D721Med (cell line): ENCODE data around the gene DPH3.

Source experiments
- DNase-seq: peaks from one replicate; pipeline ENCODE4 v3.0.0; 2011; ENCODE audit warnings: low spot score; ENCODE audit not compliant: insufficient read length
- FAIRE-seq: peaks from 2 replicates; lab custom pipeline; 2011; peaks lifted over from hg19 to GRCh38; lab: Jason Lieb, UNC
- TF ChIP-seq, protein P1 (sequence below): IDR thresholded peaks from 2 replicates; pipeline ENCODE4 v1.5.1; 2012; ENCODE audit warnings: mild to moderate bottlenecking, control low read depth; ENCODE audit not compliant: insufficient read depth; ENCODE audit errors: missing control alignments

The DPH3 gene

DNA sequence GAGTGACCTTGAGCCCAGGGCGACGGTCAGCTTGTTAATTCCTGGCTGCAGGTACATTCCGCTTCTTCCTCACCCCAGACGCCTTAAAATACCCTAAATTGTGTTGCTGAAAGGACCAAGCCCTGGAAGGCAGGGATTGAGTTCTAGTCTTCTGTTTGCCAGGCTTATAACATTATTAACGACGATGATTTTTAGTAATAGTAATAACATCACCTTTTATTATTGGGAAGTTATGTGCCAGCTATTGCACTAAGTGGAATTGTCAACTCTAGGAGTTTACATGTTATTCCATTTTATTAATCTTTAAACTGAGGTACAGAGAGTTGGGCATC lies 678 bp upstream of the DPH3 start:
- no peak for FAIRE-seq
- no peak for DNase-seq
- TF ChIP-seq, protein P1, sequence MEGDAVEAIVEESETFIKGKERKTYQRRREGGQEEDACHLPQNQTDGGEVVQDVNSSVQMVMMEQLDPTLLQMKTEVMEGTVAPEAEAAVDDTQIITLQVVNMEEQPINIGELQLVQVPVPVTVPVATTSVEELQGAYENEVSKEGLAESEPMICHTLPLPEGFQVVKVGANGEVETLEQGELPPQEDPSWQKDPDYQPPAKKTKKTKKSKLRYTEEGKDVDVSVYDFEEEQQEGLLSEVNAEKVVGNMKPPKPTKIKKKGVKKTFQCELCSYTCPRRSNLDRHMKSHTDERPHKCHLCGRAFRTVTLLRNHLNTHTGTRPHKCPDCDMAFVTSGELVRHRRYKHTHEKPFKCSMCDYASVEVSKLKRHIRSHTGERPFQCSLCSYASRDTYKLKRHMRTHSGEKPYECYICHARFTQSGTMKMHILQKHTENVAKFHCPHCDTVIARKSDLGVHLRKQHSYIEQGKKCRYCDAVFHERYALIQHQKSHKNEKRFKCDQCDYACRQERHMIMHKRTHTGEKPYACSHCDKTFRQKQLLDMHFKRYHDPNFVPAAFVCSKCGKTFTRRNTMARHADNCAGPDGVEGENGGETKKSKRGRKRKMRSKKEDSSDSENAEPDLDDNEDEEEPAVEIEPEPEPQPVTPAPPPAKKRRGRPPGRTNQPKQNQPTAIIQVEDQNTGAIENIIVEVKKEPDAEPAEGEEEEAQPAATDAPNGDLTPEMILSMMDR = no peak

DNA sequence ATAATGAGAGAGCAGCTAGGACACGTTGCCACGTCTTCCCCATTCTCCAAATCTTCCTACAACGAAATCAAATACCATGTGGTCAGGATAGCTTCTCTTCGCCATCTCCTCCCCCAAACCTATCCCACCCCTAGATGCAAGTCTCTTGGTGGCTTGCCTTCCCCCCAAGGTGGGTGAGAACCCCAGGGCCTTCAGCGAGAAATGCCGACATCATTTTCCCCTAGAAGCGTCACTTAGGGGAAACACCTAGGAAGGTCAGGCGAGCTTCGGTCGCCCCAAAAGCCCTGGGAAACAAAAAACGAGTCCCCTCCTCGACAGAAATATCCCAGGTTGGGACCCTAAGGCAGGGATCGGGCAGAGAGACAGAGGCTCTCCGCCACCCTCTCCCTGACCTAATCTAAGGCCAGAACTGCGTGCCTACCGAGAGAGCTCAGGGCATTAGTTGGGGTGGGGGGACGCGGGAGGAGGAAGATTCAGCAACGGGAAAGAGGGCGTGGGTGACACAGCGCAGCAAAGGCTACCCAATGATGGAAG lies 502 bp downstream of the DPH3 start:
- TF ChIP-seq, protein P1 = no peak
- FAIRE-seq (no peak), DNase-seq (no peak)

DNA sequence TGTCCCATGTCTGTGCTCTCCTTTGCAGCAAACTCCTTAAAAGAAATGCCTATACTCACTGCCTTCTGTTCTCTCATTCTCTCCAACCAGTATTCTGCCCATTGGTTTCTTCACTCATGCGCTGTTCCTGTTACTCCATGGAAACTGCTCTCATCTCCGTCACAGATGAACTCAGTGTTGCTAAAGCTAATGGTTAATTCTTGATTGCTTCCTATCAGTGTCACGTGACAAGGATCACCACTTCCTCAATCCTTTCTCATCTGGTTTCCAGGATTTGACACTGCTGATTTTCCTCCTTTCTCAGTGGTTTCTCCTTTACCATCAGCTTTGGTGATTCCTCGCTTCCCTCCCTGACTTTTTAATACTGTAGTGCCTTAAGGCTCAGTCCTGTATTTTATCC lies 2.6 kb downstream of the DPH3 start:
- no peak for DNase-seq
- TF ChIP-seq, protein P1 = no peak
- no peak for FAIRE-seq

DNA sequence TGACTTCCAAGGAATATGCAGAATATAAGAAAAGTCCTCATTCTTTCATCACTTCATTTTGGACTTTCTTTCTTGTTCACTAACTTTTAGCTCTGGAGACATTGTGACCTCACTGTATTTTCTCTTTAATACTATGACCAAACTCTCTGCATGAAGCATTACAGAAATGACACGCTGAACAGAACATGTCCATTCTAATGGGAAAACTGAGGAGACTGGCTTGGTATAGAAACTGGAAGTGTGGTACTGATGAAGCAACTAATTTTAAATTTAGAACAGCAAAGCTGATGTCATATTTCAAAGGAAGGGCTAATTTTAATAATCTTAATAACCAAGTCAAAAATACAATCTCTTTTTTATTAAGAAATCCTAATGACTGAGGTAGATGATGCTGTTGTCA lies 4.7 kb downstream of the DPH3 start:
- FAIRE-seq (no peak), DNase-seq (no peak)
- TF ChIP-seq, protein P1 = no peak

DNA sequence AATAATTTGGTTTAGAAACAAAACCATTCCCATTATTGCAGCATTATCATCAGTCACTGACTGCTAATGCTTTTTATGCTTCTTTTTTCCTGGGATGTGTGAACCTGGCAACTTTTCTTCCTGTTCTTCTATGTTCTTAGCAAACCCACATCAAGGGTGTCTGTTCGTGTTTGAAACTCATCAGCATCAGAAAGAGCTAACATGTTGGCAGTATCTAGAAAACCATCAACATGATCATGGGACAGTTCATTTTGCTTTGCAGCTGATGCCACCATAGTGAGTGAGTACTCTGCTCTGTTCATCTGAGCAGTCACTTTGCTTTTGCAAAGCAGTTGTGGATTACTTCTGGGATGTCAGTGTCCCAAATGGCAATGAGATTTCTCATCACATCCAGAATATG lies 5.9 kb downstream of the DPH3 start:
- FAIRE-seq = no peak
- DNase-seq = no peak
- TF ChIP-seq, protein P1 = no peak

DNA sequence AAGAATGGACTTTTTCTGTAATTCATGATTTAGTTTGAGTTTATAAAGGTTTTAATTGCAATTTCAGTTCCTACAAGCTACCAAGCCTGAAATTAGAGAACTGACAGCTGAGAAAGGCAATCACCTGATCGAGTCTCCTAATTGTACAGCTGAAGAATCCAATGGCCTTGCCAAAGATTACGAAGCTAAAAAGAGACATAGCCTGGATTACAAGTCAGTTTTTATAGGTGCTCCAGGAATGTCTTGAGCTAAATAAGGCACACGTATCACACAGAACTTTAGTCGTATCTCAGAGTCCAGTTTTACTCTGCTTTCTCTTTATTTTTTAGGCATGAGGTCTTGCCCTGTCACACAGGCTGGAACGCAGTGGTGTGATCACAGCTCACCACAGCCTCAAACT lies 6.6 kb downstream of the DPH3 start:
- no peak for DNase-seq
- no peak for FAIRE-seq
- TF ChIP-seq, protein P1 = no peak

DNA sequence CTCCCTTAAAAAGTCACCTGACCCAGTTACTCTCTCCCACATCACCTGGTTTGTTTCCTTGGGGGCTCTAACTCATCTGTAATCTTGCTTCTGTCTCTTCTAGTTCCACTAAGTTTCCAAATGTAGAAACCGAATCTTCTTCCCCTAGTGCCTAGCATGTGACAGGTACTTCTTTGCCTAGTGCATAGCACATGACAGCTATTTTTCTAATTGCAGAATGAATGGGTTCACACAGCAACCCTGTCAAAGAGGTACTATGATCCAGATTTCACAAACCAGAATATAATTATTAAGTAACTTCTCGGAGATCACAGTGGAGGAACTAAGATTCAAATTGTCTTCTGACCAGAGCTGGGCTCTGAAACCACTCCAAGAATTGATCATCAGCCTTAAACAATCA lies 7.4 kb downstream of the DPH3 start:
- no peak for FAIRE-seq
- DNase-seq = no peak
- TF ChIP-seq, protein P1 = no peak
